ENCODE results near the gene INHBA. TPM values are rescaled to one million over a fixed set of nuclear protein-coding genes. Genes with fewer than 3 reads are reported as not detected.

Gene INHBA
- total RNA-seq, 1 experiment from 2014 or later = 1.7 TPM

DNA sequence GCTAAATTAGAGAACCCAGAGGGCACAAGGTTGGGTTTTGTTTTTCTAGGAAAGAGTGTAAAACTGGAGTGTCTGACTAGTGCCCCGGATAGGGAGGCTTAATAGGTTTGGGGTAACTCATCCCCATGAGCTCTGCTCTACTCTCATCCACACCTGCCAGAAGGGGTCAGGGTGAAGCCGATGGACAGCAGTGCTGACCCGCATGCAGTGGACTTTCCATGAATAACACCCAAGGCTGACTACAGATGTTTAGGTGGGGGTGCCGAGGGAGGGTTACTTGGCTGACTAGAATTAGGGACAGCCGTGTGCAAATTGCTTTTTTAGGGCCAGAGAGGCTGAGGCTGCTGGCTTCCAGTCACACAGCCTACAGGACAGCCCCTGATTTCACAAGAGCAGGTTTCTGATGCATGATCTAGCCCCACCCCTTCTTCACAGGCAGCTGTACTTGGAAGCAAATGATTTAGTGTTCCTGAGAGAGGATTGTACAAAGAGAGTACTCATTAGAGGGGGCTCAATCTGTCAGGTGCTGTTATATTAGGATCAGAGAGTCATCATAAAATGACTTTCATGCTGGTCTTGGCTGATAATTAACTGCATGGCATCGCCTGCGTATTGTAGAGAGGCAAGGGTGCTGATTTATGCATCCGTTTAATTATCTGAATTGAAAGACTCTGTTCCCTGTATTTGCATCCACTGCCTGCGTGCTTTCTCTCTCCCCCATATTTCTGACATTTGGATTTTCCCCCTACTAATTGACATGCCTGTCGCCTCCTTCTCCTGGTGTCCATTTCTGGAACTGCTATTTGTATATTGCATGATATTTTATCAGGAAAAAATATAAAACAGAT, 9.5 kb downstream of the INHBA start:
- no peak overlapping the region for H3K18ac ChIP-seq (ENCODE audit: insufficient read length, low read depth, low read length)
- no peaks in the 10 kb centered on the region for H3K9me3 ChIP-seq (ENCODE audit: control insufficient read depth, low read depth, low read length)
- H4K8ac ChIP-seq (replicated peaks; ENCODE audit: insufficient read length, low read depth, low read length) = no peak overlapping the region
- no peak overlapping the region for H3K23ac ChIP-seq (ENCODE audit: insufficient read length, low read depth, low read length)
- H2BK5ac ChIP-seq (ENCODE audit: insufficient read length, low read length) = no peak overlapping the region
- H3K79me2 ChIP-seq (ENCODE audit: insufficient read depth, low read length) = no peaks in the 10 kb centered on the region
- no peaks in the 10 kb centered on the region for H3K23me2 ChIP-seq (ENCODE audit: insufficient read length, low read depth, low read length, poor library complexity, severe bottlenecking)
- H2BK120ac ChIP-seq (ENCODE audit: low read depth, low read length, poor library complexity, severe bottlenecking) = no peak overlapping the region
- no peak overlapping the region for H2AFZ ChIP-seq (ENCODE audit: low read length)
- no peak overlapping the region for H3K56ac ChIP-seq (ENCODE audit: insufficient read length, low read depth, low read length)
- H3T11ph ChIP-seq (ENCODE audit: low read length) = no peak overlapping the region
- DNase-seq = no peak
- no peak overlapping the region for H2AK5ac ChIP-seq (ENCODE audit: insufficient read length, low read length)
- H2BK20ac ChIP-seq (ENCODE audit: low read depth, low read length, poor library complexity, severe bottlenecking) = no peak overlapping the region
- no CpG with 5 or more reads among the region's 10 CpGs for WGBS (ENCODE audit: extremely low coverage, insufficient read length, low lambda C conversion rate)
- H3K79me1 ChIP-seq (ENCODE audit: insufficient read depth, low read depth, low read length, poor library complexity, severe bottlenecking) = no peaks in the 10 kb centered on the region
- no peak overlapping the region for H2BK12ac ChIP-seq (ENCODE audit: insufficient read length, low read depth, low read length)
- H4K20me1 ChIP-seq (ENCODE audit: control insufficient read depth, insufficient read depth, insufficient read length) = no peaks in the 10 kb centered on the region
- no peak overlapping the region for H3K4me2 ChIP-seq (ENCODE audit: insufficient read depth, insufficient read length, low read length)
- TF ChIP-seq, protein P1, sequence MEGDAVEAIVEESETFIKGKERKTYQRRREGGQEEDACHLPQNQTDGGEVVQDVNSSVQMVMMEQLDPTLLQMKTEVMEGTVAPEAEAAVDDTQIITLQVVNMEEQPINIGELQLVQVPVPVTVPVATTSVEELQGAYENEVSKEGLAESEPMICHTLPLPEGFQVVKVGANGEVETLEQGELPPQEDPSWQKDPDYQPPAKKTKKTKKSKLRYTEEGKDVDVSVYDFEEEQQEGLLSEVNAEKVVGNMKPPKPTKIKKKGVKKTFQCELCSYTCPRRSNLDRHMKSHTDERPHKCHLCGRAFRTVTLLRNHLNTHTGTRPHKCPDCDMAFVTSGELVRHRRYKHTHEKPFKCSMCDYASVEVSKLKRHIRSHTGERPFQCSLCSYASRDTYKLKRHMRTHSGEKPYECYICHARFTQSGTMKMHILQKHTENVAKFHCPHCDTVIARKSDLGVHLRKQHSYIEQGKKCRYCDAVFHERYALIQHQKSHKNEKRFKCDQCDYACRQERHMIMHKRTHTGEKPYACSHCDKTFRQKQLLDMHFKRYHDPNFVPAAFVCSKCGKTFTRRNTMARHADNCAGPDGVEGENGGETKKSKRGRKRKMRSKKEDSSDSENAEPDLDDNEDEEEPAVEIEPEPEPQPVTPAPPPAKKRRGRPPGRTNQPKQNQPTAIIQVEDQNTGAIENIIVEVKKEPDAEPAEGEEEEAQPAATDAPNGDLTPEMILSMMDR (conservative IDR thresholded peaks at IDR 0.05) = peak; percentile 41; the same call in 2 of the 3 replicates
- H4K91ac ChIP-seq (ENCODE audit: insufficient read length, low read depth, low read length) = no peak overlapping the region
- Mint-ChIP-seq H3K27ac (no peak overlapping the region), H3K9me3 (no peaks in the 10 kb centered on the region), H3K4me3 (no peak overlapping the region), H3K36me3 (ENCODE audit: insufficient read depth in 1 of 3, low read depth in 3 of 3) (no peaks in the 10 kb centered on the region; a peak in 1 of 7 replicates), H3K4me1 (peaks cover 34 to 35% of the 10 kb centered on the region in 2 experiments), H3K27me3 (ENCODE audit: low read depth) (peaks cover 3% of the 10 kb centered on the region)
- no peaks in the 10 kb centered on the region for H3K27me3 ChIP-seq (ENCODE audit: insufficient read depth, low read length)
- no peak overlapping the region for H3K27ac ChIP-seq (ENCODE audit: insufficient read length, low read depth, low read length)
- H3K9ac ChIP-seq (ENCODE audit: extremely low read depth, insufficient read length, low read length) = no peak overlapping the region
- H4K5ac ChIP-seq (ENCODE audit: insufficient read length, low read depth, low read length) = no peak overlapping the region
- H3K14ac ChIP-seq (ENCODE audit: insufficient read depth, low read length) = no peak overlapping the region
- H3K4me1 ChIP-seq (ENCODE audit: insufficient read depth, low read length) = peaks cover 2% of the 10 kb centered on the region; the same call in 1 of the 2 replicates
- no peak overlapping the region for H2BK15ac ChIP-seq (ENCODE audit: low read depth, low read length)
- no peak overlapping the region for H3K4ac ChIP-seq (ENCODE audit: low read depth, low read length)
